HG02623 (cell line): ENCODE results near the gene TMEM63A.

Source experiments
- ATAC-seq: cut with Tn5 transposase; IDR thresholded peaks from one replicate; pipeline ENCODE4 v1.9.1; 2021; ENCODE audit warnings: moderate library complexity; ENCODE audit not compliant: unreplicated experiment

The TMEM63A gene

GRCh38 chr1:225886159-225887029 lies 4.2 kb upstream of the TMEM63A start:
- no peak for ATAC-seq

GRCh38 chr1:225885336-225885735 lies 3.2 kb upstream of the TMEM63A start:
- no peak for ATAC-seq

GRCh38 chr1:225883616-225884265 lies 1.6 kb upstream of the TMEM63A start:
- ATAC-seq, result no peak

- ATAC-seq, result peak; percentile 21
Measured at GRCh38 chr1:225882694-225883615, 775 bp upstream of the TMEM63A start.

- peak; percentile 34 for ATAC-seq
Measured at GRCh38 chr1:225881081-225881958, 860 bp downstream of the TMEM63A start.

GRCh38 chr1:225880636-225881035 lies 1.5 kb downstream of the TMEM63A start:
- ATAC-seq, result no peak

- ATAC-seq, result no peak
Measured at GRCh38 chr1:225880222-225880588, 2.0 kb downstream of the TMEM63A start.

- no peak for ATAC-seq
Measured at GRCh38 chr1:225879521-225880221, 2.5 kb downstream of the TMEM63A start.

- no peak for ATAC-seq
Measured at GRCh38 chr1:225878282-225878681, 3.9 kb downstream of the TMEM63A start.

- no peak for ATAC-seq
Measured at GRCh38 chr1:225877580-225877979, 4.6 kb downstream of the TMEM63A start.

GRCh38 chr1:225876900-225877510 lies 5.2 kb downstream of the TMEM63A start:
- ATAC-seq, result no peak

GRCh38 chr1:225875044-225875815 lies 7.0 kb downstream of the TMEM63A start:
- ATAC-seq, result no peak

- ATAC-seq, result no peak
Measured at GRCh38 chr1:225874431-225874830, 7.7 kb downstream of the TMEM63A start.

GRCh38 chr1:225873281-225873850 lies 8.8 kb downstream of the TMEM63A start:
- ATAC-seq, result no peak

GRCh38 chr1:225872075-225872430 lies 10.1 kb downstream of the TMEM63A start:
- no peak for ATAC-seq

GRCh38 chr1:225871359-225872074 lies 10.7 kb downstream of the TMEM63A start:
- no peak for ATAC-seq

- no peak for ATAC-seq
Measured at GRCh38 chr1:225870911-225871310, 11.3 kb downstream of the TMEM63A start.
